ENCODE results near the gene SLC14A1.

Gene SLC14A1

DNA sequence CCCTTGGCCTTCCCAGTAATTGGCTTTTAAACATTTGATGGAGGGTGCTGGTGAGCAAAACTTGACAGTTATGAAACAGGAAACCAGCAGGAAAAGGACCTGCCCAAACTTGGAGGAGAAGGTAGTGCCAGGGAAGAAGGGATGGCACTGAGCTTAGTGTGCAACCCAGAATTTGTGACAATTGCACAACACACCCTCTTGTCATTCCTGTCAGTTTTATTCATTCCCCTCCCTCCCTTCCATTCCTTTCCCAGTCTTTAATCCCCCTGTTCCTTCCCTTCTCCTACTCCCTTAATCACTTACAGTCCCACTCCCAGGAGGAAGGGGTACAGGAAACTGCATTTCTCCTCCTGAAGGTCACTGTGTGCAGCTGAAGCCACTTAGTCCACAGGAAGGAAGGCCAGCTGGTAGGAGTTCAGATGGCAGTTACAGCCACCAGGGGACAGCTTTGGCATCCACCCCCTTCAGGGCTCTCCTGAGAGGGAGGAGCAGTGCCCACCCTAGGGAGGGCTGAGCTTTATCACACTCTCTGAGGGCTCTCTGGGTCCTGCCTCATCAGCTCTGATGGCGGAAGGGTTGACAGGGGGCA is 77.5 kb downstream of the SLC14A1 start:
- DNase-seq (ENCODE audit: low spot score), result no peak
- no peak overlapping the region for H3K4me3 ChIP-seq (ENCODE audit: severe bottlenecking)
- peaks cover 7% of the 10 kb centered on the region for H3K9me3 ChIP-seq (ENCODE audit: severe bottlenecking)
- peaks cover 13% of the 10 kb centered on the region; the same call in 1 of the 2 replicates for H3K36me3 ChIP-seq (ENCODE audit: low read depth)
- peaks cover 35% of the 10 kb centered on the region for H3K4me1 ChIP-seq (ENCODE audit: insufficient read depth, poor library complexity, severe bottlenecking)
- peak overlapping the region; percentile 100 for H3K27ac ChIP-seq (ENCODE audit: poor library complexity, severe bottlenecking)
- TF ChIP-seq, protein P1, sequence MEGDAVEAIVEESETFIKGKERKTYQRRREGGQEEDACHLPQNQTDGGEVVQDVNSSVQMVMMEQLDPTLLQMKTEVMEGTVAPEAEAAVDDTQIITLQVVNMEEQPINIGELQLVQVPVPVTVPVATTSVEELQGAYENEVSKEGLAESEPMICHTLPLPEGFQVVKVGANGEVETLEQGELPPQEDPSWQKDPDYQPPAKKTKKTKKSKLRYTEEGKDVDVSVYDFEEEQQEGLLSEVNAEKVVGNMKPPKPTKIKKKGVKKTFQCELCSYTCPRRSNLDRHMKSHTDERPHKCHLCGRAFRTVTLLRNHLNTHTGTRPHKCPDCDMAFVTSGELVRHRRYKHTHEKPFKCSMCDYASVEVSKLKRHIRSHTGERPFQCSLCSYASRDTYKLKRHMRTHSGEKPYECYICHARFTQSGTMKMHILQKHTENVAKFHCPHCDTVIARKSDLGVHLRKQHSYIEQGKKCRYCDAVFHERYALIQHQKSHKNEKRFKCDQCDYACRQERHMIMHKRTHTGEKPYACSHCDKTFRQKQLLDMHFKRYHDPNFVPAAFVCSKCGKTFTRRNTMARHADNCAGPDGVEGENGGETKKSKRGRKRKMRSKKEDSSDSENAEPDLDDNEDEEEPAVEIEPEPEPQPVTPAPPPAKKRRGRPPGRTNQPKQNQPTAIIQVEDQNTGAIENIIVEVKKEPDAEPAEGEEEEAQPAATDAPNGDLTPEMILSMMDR (IDR thresholded peaks at IDR 0.05; ENCODE audit: poor library complexity, severe bottlenecking), result no peak
- no peak for ATAC-seq (ENCODE audit: low read depth)
- H3K27me3 ChIP-seq (ENCODE audit: insufficient read depth, poor library complexity, severe bottlenecking), result no peaks in the 10 kb centered on the region

Measured in RWPE2 (cell line).